Measurements from ENCODE around the gene HRH1.

Gene HRH1

GRCh38 chr3:11260460-11260859 lies 106.2 kb downstream of the HRH1 start:
- ATAC-seq (ENCODE audit: low read depth) (no peak), DNase-seq (ENCODE audit: low spot score) (no peak)
- Histone ChIP-seq H3K4me1 (ENCODE audit: insufficient read depth, poor library complexity, severe bottlenecking) (no peaks in the 10 kb centered on the region), H3K27me3 (ENCODE audit: insufficient read depth, poor library complexity, severe bottlenecking) (no peaks in the 10 kb centered on the region), H3K9me3 (ENCODE audit: severe bottlenecking) (no peaks in the 10 kb centered on the region), H3K27ac (ENCODE audit: poor library complexity, severe bottlenecking) (no peak overlapping the region), H3K36me3 (ENCODE audit: low read depth) (peaks cover 29% of the 10 kb centered on the region), H3K4me3 (ENCODE audit: severe bottlenecking) (no peak overlapping the region)
- TF ChIP-seq CTCF (IDR thresholded peaks at IDR 0.05; ENCODE audit: poor library complexity, severe bottlenecking): no peak

- no peak for TF ChIP-seq CTCF (IDR thresholded peaks at IDR 0.05; ENCODE audit: poor library complexity, severe bottlenecking)
- ATAC-seq (ENCODE audit: low read depth): no peak
Observed at GRCh38 chr3:11269007-11269406, 114.7 kb downstream of the HRH1 start.

GRCh38 chr3:11271986-11272904 lies 118.0 kb downstream of the HRH1 start, which contains the start of gene ATG7:
Gene ATG7 (plus strand): TSS chr3:11272397. CDS start chr3:11298696, 26,299 bp downstream.
- Histone ChIP-seq H3K4me3 (ENCODE audit: severe bottlenecking) (peak within 1 kb of the TSS; percentile 69), H3K27ac (ENCODE audit: poor library complexity, severe bottlenecking) (peak within 1 kb of the TSS; percentile 46), H3K9me3 (ENCODE audit: severe bottlenecking) (no peaks in the 10 kb centered on the region), H3K27me3 (ENCODE audit: insufficient read depth, poor library complexity, severe bottlenecking) (no peaks in the 10 kb centered on the region), H3K36me3 (ENCODE audit: low read depth) (peaks cover 30% of the 10 kb centered on the region), H3K4me1 (ENCODE audit: insufficient read depth, poor library complexity, severe bottlenecking) (peaks cover 10% of the 10 kb centered on the region)
- ATAC-seq (ENCODE audit: low read depth): peak; percentile 92
- TF ChIP-seq CTCF (IDR thresholded peaks at IDR 0.05; ENCODE audit: poor library complexity, severe bottlenecking): no peak
- DNase-seq (ENCODE audit: low spot score): peak; percentile 96

More at GRCh38 chr3:11269007-11269406, 114.7 kb downstream of the HRH1 start:
- no peak for DNase-seq (ENCODE audit: low spot score)
- H3K36me3 ChIP-seq (ENCODE audit: low read depth): peaks cover 6% of the 10 kb centered on the region
- H3K9me3 ChIP-seq (ENCODE audit: severe bottlenecking): no peaks in the 10 kb centered on the region
- H3K27me3 ChIP-seq (ENCODE audit: insufficient read depth, poor library complexity, severe bottlenecking): no peaks in the 10 kb centered on the region
- no peak overlapping the region for H3K27ac ChIP-seq (ENCODE audit: poor library complexity, severe bottlenecking)
- no peak overlapping the region for H3K4me3 ChIP-seq (ENCODE audit: severe bottlenecking)
- H3K4me1 ChIP-seq (ENCODE audit: insufficient read depth, poor library complexity, severe bottlenecking): peaks cover 10% of the 10 kb centered on the region

DNA sequence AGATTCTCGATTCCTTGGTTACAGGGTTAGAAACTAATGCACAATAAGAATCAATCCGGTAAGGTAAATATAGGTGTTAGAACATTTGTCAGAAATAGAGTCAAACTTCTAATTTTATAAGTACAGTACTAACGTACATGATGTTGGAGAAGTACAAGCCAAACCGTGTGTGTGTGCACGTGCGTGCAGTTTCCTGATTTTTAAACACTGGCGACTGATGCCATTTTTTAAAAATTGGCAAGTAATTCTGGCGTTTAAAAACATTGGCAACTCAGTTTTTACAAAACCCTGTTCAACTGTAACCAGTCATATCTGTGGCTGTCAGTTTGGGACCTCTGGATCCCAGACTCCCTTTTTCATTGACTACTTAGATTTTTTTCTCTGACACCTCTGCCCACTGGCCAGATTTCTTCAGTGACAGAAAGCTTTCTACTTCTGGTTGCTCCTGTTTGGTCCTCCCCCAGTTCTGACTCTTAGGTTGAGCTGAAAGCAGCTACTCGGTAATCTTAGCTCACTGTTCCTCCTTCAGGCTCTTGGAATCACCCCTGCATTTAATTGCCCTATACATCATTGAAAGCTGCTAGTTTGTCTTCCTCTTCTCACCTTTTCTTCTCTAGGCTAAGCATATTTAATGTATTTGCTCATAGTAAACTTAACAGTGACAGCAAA lies 118.7 kb downstream of the HRH1 start:
- Histone ChIP-seq H3K36me3 (ENCODE audit: low read depth) (peaks cover 38% of the 10 kb centered on the region), H3K9me3 (ENCODE audit: severe bottlenecking) (no peaks in the 10 kb centered on the region), H3K4me1 (ENCODE audit: insufficient read depth, poor library complexity, severe bottlenecking) (peaks cover 13% of the 10 kb centered on the region), H3K27ac (ENCODE audit: poor library complexity, severe bottlenecking) (peak overlapping the region; percentile 46), H3K27me3 (ENCODE audit: insufficient read depth, poor library complexity, severe bottlenecking) (no peaks in the 10 kb centered on the region), H3K4me3 (ENCODE audit: severe bottlenecking) (peak overlapping the region; percentile 69)
- ATAC-seq (ENCODE audit: low read depth) (no peak), DNase-seq (ENCODE audit: low spot score) (no peak)
- TF ChIP-seq CTCF (IDR thresholded peaks at IDR 0.05; ENCODE audit: poor library complexity, severe bottlenecking): no peak

Data from RWPE2 (cell line).